Islet precursor cell (in vitro differentiated cells): ENCODE data around the gene PRSS56.

Source experiments
- DNase-seq: peaks from one replicate; pipeline ENCODE4 v3.0.0-alpha.2; 2018

Gene PRSS56

DNA sequence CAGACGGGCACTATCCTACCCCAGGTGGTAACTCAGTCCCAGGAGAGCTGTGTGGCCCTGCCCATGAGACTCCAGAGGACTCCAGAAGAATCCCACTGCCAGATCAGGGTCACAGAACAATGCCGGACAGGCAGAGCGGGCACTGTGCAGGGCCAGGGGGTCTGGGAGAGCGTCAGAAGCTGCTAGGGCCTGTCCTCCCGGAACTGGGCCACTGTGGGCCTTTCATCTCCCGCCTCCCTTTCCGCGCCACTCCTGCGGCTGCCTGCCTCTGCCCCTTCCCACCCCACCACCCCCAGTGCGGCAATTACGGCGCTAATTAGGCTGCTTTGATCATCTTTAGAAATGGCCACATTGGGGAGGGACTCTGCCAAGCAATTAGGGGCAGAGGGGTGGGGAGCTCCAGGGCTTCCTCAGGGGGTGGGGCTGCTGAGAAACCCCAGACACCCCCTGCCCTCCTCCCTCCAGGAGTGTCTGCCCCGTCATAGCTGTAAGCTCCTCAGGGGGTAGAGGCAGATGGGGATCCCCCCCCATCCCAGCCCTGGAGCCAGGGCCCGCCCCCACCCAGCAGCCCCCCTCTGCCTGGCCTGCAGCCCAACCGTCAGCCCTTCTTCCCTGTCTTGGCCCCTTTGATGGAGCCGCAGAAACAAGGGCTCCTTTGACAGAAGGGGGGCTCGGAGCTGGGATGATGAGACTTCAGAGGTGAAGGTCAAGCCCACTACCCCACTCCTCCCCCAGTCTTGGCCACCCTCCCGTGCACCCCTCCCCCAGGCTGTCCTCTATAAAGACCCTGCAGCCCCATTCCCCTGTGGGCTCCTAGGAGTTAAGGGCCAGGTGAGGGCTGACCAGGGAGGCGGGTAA is at the start of gene PRSS56:
TSS of gene PRSS56 (plus strand) at position 808 of the 858 bp plus-strand sequence. CDS start 211 bp downstream, outside the sequence.
- no peak for DNase-seq

DNA sequence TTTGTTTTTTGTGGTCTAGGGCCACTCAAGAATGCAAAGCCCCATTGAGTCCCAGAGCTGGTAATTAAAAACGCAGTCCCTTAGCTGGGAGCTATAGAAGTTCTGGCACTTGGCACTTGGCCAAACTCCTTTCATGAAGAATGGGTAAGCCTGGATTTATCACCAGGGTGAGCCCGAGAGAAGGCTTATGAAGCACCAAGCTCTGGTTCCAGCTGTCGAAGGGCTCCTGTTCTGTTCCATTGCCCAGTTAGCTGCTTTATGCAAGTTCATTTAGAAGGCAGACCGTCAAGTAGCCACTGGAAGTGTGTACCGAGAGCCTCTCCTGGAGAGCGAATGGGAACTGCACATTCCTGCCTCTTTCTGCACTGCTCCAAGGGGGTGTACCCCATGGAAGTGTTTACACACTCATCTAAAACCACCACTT is 46.7 kb upstream of the PRSS56 start:
- no peak for DNase-seq

DNA sequence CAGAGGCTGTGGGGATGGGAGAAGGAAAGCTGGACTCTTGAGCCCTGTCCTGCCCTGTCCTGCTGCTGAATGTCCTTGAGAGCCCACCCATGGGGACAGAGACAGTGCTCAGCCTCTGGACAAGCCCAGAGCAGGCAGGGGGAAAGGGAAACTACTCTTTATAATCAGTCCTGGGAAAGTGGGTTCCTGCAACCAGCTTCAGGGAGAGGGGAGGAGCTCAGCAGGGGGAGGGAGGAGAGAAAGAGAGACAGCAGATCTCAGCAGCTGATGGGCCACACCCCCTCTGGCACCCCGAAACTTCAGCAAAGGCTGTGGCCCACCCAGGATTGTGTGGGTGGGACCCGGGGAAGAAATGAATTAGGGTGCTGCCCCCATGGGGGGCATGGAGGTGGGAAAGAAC is 44.1 kb upstream of the PRSS56 start:
- DNase-seq: no peak

DNA sequence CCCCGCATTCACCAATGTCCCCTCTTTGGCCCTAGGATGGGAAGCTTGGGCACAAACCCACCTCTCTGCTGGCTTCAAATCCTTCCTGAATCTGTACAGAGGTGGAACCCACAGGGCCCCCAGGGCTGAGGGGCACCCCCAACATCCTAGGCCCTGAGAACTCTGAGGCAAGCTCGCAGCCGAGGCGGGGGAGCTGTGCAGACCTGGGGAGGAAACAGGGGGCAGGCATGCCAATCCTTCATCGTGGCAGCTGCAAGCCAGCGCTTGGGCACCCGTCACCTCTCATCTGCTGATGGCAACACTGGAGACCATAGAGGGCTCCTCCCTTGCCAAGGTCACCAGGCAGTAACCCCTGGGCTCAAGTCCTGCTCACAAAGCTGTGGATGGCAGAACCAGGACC is 43.4 kb upstream of the PRSS56 start:
- DNase-seq: no peak

DNA sequence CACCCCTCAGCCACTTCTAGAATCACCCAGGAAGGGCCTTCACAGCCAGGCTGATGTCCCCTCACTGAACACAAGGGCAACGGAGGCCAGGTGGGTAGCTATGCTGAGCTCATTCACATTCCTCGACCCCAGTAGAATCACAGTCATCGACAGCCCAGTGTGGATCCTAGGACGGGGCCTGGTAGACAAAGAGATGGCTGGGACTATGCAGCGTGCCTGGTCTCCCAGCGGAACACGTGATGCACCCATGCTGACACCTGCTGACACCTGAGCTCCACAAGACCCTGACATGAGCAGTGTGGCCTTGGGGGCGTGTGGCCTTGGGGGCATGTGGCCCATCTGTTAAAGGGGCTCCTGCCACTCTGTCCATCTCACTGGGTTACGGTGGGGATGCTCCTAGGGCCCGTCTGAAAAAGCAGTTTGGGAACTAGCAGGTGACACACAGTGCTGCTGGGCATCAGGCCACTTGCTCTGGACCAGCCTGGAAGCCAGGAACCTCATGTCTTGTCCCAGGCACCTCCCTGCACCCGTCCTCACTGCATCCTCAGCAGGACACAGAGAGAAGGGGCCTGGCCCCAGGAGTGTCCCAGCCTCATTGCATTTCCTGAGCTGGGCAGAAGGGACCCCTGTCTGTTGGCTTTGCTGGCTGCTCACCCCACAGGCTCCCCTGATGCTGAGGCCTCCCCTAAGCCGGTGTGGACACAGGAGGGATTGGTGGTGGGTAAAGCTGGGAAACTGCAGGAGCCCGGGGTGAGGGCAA is 42.3 kb upstream of the PRSS56 start:
- no peak for DNase-seq

DNA sequence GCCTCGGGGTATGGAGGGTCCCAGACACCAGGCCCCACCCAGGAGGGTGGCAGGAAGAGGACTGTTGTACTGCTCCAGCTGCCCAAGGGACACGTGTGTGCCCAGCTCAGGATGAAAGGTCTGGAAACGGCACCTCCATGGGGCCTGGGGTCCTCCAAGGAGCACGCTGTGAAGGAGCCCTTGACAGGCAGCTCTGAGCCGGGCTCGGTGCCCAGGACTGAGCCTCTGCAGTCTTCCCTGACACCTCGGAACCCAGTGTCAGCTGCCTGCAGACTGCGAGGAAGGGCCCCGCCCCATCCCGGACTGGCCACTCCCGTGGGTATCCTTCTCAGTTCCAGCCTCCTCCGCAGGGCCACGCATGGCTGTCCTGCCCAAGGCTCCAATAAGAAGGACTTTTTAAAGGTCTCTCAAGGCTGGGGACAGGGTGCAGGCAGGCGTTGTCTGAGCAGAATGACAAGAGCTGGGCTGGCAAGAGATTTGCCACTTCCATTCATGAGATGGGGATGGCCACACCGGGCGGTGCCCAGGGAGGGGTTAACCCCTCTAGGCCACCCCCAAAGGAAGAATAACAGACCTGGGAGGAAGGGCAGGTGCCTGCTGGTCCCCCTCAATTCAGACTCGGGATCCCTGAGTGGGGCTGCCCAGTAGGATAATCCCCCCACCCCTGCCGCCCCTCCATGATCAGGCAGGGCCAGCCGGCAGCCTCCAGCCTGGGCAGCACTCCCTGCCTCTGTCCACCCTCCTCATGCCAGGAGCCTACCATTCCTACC is 41.4 kb upstream of the PRSS56 start:
- DNase-seq: no peak

DNA sequence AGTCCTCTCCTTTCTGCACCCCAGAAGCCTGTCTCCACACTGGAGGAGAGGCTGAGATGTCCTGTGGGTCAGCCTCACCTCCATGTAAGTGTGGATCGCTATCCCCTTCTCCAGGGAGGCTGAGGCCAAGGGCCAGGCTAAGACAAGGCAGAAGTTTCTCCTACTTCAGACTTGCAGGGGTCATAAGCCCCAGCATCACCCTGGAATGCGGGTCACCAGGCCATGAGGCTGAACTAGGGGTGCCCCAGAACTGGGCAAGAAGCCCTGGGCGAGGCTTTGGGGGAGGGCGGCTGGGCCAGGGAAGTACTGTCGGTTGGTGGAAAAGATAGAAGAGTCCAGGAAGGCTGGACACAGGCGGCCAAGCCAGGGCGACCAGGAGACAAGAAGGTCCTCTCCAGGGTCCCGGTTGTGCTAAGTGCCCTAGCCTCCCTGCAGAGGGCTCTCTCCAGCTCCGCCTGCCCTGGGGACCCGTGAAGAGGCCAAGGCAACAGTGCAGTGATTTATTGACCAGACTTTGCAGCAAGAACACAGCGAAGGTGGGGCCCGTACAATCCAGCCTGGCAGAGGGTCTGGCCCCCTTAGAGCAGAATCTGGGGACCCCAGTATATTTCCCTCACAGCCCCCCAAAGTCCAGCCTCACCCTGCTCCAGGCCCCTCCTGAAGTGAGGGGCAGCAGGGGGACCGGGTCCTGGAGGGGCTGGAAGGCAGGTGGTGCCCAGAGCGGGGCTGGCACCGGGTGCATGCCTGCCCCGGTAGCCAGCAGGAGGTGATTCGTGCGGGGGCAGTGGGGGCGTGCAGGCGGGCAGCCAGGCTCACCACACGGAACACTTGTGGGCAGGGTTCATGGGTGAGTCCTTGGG is 40.6 kb upstream of the PRSS56 start:
- no peak for DNase-seq

DNA sequence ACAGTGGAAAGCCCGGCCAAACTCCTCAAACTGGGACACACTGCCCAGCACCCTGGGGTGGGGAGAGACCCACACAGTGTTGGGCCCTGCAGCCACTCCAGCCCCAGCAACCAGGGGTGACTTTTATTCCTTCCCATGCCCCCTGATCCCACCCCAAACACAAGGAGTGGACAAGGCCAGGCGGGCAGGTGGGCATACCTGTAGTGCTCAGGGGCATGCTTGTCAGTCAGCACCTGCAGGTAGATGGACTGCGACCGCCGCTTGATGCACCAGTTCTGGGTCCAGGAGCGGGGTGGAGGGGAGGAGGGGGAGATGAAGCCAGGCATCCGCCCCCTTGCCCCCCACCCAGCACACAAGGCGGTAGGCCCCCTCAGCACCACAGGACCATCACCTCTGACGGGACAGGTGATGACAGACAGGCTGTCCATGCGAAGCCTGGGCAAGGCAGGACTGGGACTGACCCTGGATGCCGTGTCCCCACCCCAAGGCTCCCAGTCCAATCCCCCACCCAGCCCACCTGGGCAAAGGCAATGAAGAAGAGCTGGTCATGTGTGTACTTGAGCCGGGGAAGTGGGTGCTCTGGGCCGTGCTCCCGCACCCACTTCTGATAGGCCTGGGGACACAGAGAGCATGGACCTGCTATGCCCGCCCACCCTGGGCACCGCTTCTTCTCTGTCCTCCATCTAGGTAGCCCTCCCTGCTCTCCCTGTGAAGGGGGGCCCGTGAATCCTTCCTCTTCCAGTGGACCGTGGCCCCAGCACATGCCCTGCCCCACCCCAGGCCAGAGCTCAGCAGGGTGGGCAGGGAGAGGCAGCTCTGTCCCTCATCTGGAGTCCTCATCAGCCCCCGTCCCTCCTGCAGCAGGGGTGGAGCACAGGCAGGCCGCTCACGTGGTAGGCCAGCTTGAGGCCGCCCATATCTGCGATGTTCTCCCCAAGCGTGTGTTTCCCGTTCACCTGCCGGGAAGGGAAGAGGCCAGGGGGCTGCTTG is 39.7 kb upstream of the PRSS56 start:
- DNase-seq: no peak

DNA sequence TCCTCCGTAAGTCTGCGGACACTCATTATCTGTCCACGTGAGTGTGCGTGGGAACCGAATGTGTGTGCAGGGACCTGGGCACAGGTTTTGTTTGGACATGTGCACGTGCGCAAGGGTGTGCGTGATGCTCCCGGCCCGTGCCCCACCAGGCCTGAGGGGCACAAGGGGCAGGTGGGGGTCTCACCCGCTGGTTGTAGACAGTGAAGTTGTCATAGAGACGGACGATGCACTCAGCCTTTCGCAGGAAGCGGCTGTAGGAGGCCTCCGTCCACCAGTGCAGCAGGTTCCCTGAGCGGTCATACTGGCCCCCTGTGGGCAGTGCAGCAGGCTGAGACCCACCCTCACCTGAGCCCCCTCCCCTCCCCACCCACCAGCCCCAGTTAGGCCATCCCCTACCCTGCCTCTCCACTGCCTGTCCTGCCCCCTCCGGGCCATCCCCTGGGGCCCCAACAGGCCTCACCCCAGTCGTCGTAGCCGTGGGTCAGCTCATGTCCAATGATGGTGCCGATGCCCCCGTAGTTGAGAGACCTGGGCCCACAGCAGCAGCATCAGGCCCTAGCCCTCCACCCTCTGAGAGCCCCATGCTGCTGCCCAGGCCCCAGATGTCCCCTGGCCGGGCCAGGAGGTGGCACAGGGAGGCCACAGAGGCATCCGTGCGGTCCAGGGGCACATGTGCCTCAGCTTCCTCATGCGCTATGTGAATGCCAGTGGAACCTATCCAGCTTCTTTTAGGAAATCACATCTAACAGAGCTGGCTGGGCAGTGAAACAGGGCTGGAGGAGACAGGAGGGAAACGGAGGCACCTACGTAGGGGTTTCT is 38.7 kb upstream of the PRSS56 start:
- no peak for DNase-seq

DNA sequence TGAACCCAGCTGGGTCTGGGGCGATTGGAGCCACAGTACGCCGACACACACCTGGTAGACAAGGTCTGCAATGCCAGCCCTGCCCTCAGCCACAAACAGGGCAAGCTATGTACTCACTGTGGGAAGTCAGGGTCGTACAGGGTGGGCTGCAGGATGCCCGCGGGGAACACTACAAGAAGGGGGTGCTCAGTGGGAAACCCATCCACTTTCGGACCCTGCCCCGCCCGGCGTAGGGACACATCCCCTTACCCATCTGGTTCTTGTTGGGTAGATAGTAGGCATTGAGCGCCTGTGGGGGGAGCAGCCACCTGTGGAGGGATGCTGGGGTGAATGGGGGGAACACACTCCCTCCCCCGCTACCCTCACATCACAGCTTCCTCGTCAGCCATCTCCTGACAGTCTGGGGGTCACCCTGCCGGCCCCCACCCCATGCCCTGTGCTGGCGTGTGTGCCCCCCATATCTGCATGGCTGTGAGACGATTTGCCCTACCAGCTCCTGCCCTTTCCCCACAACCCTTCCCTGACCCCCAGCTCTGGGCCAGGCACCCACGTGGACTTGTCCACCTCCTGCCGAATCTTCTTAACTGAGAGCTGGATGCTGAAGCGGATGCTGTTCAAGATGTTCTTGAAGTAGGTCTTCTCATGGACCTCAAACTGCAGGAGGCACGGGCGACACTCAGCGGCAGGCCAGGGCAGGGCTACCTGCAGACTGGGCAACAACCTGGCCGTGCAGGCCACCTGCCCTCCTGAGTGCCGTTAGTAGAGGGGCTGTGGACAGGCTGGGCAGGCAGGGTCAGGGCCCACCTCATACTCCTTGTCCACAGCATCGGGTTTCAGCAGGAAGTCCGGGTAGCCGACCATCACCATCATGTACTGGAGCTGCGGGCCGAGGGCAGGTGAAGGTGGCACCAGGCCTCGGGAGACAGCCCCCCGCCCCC is 37.6 kb upstream of the PRSS56 start:
- DNase-seq: no peak

DNA sequence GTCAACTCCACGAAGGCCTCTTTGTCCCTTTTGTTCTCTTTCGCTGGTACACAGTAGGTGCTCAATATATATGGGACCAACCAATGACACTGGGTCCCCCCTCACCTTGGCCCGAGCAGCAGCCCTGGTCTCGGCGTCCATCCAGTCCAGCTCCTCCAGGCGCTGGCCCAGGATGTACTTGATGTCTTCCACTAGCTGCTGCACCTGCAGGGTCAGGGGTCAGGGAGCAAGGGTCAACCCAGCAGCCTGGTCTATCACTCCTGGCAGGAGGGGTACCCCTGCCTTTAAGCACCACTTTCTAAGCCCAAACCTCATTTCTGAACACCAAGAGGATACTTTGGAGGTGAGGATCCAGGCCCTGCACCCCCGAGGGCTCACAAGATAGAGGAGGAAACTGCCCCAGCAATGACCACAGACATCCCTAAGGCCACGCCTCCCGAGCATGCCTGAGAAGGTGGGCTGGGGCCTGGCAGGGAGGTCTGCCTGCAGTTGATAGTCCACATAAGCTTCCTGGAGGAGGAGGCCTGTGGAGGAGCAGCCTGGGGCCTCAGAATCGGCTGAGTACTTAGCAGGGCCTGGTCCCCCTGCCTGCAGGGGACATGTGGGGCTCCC is 36.8 kb upstream of the PRSS56 start:
- no peak for DNase-seq

DNA sequence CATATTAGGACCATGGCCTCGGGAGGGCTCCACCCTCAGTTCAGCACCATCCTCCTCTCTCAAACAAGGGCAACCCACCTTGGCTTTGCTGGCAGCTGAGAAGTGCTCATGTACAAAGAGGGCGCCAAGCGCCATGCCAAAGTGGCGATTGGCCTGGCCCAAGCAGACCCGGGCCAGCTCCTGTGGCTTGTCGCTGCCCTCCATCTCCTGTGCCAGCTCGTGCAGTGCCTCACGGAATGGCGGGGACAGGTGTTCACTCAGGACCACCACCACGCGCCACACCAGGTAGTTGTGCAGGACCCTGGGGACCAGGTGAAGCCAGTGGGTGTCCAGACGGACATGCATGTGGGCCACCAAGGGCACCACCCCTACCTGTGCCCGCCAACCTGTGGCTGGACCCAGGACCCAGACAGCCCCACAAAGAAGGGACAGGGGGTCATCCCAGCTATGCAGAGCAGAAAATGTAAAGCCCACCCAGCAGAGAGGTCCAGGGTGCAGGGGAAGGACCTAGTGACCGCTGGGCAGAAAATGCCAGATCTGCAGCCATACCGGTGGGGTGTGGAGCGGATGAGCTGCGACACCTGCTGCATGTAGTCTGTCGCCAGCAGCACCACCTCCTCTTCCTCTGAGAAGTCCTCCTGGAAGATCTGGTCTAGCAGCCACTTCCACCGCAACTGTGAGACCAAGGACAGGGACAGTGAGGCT is 36.1 kb upstream of the PRSS56 start:
- no peak for DNase-seq

DNA sequence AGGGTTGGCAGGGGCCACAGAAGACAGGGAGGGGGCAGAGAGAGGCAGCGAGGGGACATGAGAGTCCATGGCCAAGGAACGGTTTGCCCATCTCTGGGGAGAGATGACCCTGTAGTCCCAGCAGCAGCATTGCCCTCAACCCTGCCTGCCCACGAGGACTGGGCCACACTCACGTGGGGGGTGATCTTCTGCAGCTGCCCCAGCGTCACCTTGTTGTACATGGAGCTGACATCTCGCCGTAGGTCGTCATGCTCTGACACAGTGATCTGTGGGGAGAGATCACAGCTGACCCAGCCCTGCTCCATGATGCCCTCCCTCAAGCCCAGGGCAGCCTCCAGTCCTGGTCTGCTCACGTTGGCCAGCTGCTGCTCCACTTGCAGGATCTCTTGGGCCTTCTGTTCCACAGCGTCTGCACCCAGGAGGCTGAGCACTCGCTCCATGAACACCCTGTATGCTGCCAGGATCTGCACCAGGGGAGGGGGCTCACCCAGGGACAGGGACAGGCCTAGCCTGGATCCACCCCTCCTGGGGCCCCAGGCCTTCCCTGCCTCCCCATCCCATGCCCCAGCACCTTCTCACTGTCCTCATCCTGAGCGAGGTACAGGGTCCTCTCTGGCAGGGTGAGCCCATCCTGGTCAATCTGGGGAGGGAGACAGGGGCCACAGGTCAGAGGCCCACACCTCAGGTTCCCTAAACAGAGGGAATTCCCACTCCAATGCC is 35.4 kb upstream of the PRSS56 start:
- no peak for DNase-seq

DNA sequence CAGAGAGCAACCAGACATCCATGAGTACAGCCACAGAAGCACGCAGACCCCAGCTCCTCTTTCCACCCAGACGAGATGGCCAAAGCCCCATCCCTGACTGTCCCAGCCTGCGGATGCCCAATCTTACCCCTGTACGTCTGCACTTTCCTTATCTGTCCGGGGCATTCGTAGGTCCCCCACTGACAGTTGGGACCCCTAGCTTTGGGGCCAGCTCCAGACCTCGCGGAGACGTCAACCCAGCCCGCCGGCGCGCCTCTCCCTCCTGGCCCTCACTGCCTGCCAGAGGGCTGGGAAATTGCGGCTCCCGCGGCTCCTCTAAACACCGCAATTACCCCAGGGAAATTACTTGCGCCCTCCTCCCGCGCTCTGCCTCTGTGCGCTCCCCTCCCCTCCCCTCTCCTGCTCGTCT is 34.8 kb upstream of the PRSS56 start:
- no peak for DNase-seq

DNA sequence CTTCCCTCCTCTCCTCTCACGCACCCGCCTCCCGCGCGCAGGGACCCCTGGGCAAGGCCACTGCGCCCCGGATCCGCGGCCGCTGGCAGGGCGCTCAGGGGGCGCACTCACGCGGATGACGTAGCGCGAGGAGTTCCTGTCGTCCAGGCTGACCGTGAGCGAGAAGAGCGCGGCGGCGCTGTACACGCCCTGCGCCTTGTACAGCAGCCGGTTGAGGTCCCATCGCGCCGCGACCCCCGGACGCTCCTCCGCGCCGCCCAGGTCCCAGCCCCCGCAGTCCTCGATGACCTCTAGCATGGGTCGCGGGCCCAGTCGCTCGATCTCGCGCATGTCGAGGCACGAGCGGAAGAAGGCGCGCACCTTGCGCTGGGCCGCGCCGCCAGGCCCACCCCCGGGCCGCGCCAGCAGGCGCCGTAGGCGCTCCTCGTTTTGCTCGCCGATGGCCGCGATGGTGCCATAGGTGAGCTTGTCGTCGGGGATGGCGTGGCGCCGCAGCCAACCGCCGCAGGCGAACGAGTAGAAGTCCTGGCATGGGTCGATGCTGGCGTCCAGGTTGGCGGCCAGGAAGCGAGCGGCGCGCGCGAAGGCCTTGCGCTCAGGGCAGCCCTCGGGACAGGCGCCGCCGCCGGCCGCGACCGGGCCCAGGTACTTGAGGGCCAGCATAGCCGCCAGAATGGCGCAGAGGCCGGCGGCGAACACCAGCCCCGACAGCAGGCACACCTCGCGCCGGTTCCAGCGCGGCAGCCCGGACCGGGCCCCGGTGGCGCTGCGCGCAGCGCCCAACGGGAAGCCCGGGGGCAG is 34.2 kb upstream of the PRSS56 start:
- no peak for DNase-seq
